ENCODE measurements around the gene ENTPD5.

- TF ChIP-seq CTCF (conservative IDR thresholded peaks at IDR 0.05; ENCODE audit: low read length) (no peak), EZH2phosphoT487 (IDR thresholded peaks at IDR 0.05; ENCODE audit: borderline replicate concordance, low read depth, low read length) (no peak)
Observed at GRCh38 chr14:74015963-74016362, 3.1 kb downstream of the ENTPD5 start.

Measured in OCI-LY7 (cell line).